WTC11 (cell line): Measurements from ENCODE around the gene STH. TPM values are rescaled to one million over a fixed set of nuclear protein-coding genes. Genes with fewer than 3 reads are reported as not detected.

Experiments used
- ATAC-seq: fragments of 200-7000 bp; cut with Tn5 transposase; 2 replicates; pipeline ENCODE4 v1.10.0; 2021; ENCODE audit warnings: mild to moderate bottlenecking, moderate library complexity
- CTCF ChIA-PET: fragments of 300-600 bp; sonication (Branson Sonifier 250); formaldehyde crosslinking; loops from one replicate; lab custom pipeline; 2021; ENCODE audit warnings: antibody characterized with exemption; lab: Charles Lee
- POLR2A ChIA-PET: fragments of 350-600 bp; sonication (Branson Sonifier 250); formaldehyde crosslinking; loops from one replicate; lab custom pipeline; 2021; ENCODE audit warnings: antibody characterized with exemption; lab: Charles Lee
- DNase-seq: peaks from one replicate; pipeline ENCODE4 v3.0.0; 2021; ENCODE audit warnings: low spot score
- H3K27ac Mint-ChIP-seq: 2 replicates; pipeline ENCODE4 v1.8.0; 2021; ENCODE audit warnings: mixed read lengths
- H3K27me3 Mint-ChIP-seq: 2 replicates; pipeline ENCODE4 v1.8.0; 2021; ENCODE audit warnings: low read depth, mild to moderate bottlenecking, moderate library complexity, mixed read lengths
- H3K36me3 Mint-ChIP-seq: 2 replicates; pipeline ENCODE4 v1.8.0; 2021; ENCODE audit warnings: mixed read lengths
- H3K4me1 Mint-ChIP-seq: 2 replicates; pipeline ENCODE4 v1.8.0; 2022; ENCODE audit warnings: mixed read lengths
- H3K4me3 Mint-ChIP-seq: 2 replicates; pipeline ENCODE4 v1.8.0; 2021; ENCODE audit warnings: mild to moderate bottlenecking, moderate library complexity, mixed read lengths
- H3K9me3 Mint-ChIP-seq: 2 replicates; pipeline ENCODE4 v1.8.0; 2021; ENCODE audit warnings: mixed read lengths
- EMX1 ChIP-seq: fragments of 250-450 bp; sonication (Bioruptor Pico); IDR thresholded peaks from 2 replicates; pipeline ENCODE4 v1.8.0; 2021; ENCODE audit warnings: mild to moderate bottlenecking
- ESRRA ChIP-seq: sonication (generic); formaldehyde crosslinking; IDR thresholded peaks from 2 replicates; pipeline ENCODE4 v1.8.1; 2022; ENCODE audit warnings: mild to moderate bottlenecking, missing genetic modification reagents, borderline replicate concordance
- FOXJ3 ChIP-seq: sonication (generic); formaldehyde crosslinking; IDR thresholded peaks from 2 replicates; pipeline ENCODE4 v1.9.0; 2021; ENCODE audit warnings: missing genetic modification reagents, mild to moderate bottlenecking, borderline replicate concordance
- GRHL2 ChIP-seq: fragments of 250-450 bp; sonication (Bioruptor Pico); IDR thresholded peaks from 2 replicates; pipeline ENCODE4 v1.8.0; 2022; ENCODE audit warnings: mild to moderate bottlenecking, moderate library complexity; ENCODE audit not compliant: insufficient replicate concordance, severe bottlenecking
- NR1H2 ChIP-seq: sonication (generic); formaldehyde crosslinking; IDR thresholded peaks from 2 replicates; pipeline ENCODE4 v1.9.0; 2021; ENCODE audit warnings: mild to moderate bottlenecking, moderate library complexity, missing genetic modification reagents
- OVOL2 ChIP-seq: fragments of 250-450 bp; sonication (Bioruptor Pico); IDR thresholded peaks from 2 replicates; pipeline ENCODE4 v1.9.0; 2021; ENCODE audit warnings: mild to moderate bottlenecking, borderline replicate concordance
- SOX15 ChIP-seq: fragments of 250-450 bp; sonication (Bioruptor Pico); IDR thresholded peaks from 2 replicates; pipeline ENCODE4 v1.9.0; 2021; ENCODE audit warnings: mild to moderate bottlenecking
- TCF7 ChIP-seq: sonication (generic); formaldehyde crosslinking; IDR thresholded peaks from 2 replicates; pipeline ENCODE4 v1.8.0; 2022; ENCODE audit warnings: mild to moderate bottlenecking, low read depth, missing genetic modification reagents, moderate library complexity
- ZNF219 ChIP-seq: sonication (generic); formaldehyde crosslinking; IDR thresholded peaks from 2 replicates; pipeline ENCODE4 v1.8.0; 2023; ENCODE audit warnings: missing genetic modification reagents, mild to moderate bottlenecking, borderline replicate concordance
- ZNF232 ChIP-seq: sonication (generic); formaldehyde crosslinking; IDR thresholded peaks from 2 replicates; pipeline ENCODE4 v1.8.0; 2022; ENCODE audit warnings: mild to moderate bottlenecking, missing genetic modification reagents
- ZNF317 ChIP-seq: sonication (generic); formaldehyde crosslinking; IDR thresholded peaks from 2 replicates; pipeline ENCODE4 v1.8.1; 2023; ENCODE audit warnings: low read depth, mild to moderate bottlenecking, moderate library complexity, missing genetic modification reagents, borderline replicate concordance
- total RNA-seq: library from RNA; stranded (reverse); gene quantifications from 3 replicates; pipeline ENCODE4 v1.2.3, GENCODE V29; 2021
- TF ChIP-seq, protein P1 (sequence below): sonication (generic); formaldehyde crosslinking; IDR thresholded peaks from 2 replicates; pipeline ENCODE4 v1.8.1; 2022; ENCODE audit warnings: low read depth, missing genetic modification reagents, borderline replicate concordance
- TF ChIP-seq, protein P2 (sequence below): sonication (generic); formaldehyde crosslinking; IDR thresholded peaks from 2 replicates; pipeline ENCODE4 v1.8.1; 2023; ENCODE audit warnings: mild to moderate bottlenecking, missing genetic modification reagents
- TF ChIP-seq, protein P3 (sequence below): sonication (generic); formaldehyde crosslinking; IDR thresholded peaks from 2 replicates; pipeline ENCODE4 v1.8.0; 2022; ENCODE audit warnings: mild to moderate bottlenecking, missing genetic modification reagents
- TF ChIP-seq, protein P4 (sequence below): fragments of 250-450 bp; sonication (Bioruptor Pico); IDR thresholded peaks from 2 replicates; pipeline ENCODE4 v1.9.0; 2021; ENCODE audit warnings: moderate library complexity, mild to moderate bottlenecking, inconsistent platforms, borderline replicate concordance
- TF ChIP-seq, protein P5 (sequence below): fragments of 250-450 bp; sonication (Bioruptor Pico); IDR thresholded peaks from 2 replicates; pipeline ENCODE4 v1.9.0; 2021; ENCODE audit warnings: mild to moderate bottlenecking
- TF ChIP-seq, protein P6 (sequence below): sonication (generic); formaldehyde crosslinking; conservative IDR thresholded peaks from 2 replicates; pipeline ENCODE4 v1.8.1; 2023; ENCODE audit warnings: mild to moderate bottlenecking, low read depth, missing genetic modification reagents, moderate library complexity
- TF ChIP-seq, protein P7 (sequence below): sonication (generic); formaldehyde crosslinking; IDR thresholded peaks from 2 replicates; pipeline ENCODE4 v1.8.0; 2022; ENCODE audit warnings: mild to moderate bottlenecking, missing genetic modification reagents
- TF ChIP-seq, protein P8 (sequence below): sonication (generic); formaldehyde crosslinking; IDR thresholded peaks from 2 replicates; pipeline ENCODE4 v1.8.1; 2022; ENCODE audit warnings: mild to moderate bottlenecking, missing genetic modification reagents, moderate library complexity, borderline replicate concordance
- TF ChIP-seq, protein P9 (sequence below): sonication (generic); formaldehyde crosslinking; IDR thresholded peaks from 2 replicates; pipeline ENCODE4 v1.8.0; 2022; ENCODE audit warnings: mild to moderate bottlenecking, missing genetic modification reagents

STH gene
- total RNA-seq, 1 experiment from 2014 or later: not detected

DNA sequence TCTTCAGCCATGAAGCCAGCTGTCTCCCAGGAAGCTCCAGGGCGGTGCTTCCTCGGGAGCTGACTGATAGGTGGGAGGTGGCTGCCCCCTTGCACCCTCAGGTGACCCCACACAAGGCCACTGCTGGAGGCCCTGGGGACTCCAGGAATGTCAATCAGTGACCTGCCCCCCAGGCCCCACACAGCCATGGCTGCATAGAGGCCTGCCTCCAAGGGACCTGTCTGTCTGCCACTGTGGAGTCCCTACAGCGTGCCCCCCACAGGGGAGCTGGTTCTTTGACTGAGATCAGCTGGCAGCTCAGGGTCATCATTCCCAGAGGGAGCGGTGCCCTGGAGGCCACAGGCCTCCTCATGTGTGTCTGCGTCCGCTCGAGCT is 14.1 kb downstream of the STH start (continued):
- TF ChIP-seq, protein P1, sequence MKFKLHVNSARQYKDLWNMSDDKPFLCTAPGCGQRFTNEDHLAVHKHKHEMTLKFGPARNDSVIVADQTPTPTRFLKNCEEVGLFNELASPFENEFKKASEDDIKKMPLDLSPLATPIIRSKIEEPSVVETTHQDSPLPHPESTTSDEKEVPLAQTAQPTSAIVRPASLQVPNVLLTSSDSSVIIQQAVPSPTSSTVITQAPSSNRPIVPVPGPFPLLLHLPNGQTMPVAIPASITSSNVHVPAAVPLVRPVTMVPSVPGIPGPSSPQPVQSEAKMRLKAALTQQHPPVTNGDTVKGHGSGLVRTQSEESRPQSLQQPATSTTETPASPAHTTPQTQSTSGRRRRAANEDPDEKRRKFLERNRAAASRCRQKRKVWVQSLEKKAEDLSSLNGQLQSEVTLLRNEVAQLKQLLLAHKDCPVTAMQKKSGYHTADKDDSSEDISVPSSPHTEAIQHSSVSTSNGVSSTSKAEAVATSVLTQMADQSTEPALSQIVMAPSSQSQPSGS (CRISPR knock-in tag): no peak
- TF ChIP-seq, protein P2, sequence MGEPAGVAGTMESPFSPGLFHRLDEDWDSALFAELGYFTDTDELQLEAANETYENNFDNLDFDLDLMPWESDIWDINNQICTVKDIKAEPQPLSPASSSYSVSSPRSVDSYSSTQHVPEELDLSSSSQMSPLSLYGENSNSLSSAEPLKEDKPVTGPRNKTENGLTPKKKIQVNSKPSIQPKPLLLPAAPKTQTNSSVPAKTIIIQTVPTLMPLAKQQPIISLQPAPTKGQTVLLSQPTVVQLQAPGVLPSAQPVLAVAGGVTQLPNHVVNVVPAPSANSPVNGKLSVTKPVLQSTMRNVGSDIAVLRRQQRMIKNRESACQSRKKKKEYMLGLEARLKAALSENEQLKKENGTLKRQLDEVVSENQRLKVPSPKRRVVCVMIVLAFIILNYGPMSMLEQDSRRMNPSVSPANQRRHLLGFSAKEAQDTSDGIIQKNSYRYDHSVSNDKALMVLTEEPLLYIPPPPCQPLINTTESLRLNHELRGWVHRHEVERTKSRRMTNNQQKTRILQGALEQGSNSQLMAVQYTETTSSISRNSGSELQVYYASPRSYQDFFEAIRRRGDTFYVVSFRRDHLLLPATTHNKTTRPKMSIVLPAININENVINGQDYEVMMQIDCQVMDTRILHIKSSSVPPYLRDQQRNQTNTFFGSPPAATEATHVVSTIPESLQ (CRISPR knock-in tag): no peak
- TF ChIP-seq OVOL2 (no peak), EMX1 (CRISPR knock-in tag) (no peak), GRHL2 (no peak), NR1H2 (CRISPR knock-in tag) (no peak)
- TF ChIP-seq, protein P3, sequence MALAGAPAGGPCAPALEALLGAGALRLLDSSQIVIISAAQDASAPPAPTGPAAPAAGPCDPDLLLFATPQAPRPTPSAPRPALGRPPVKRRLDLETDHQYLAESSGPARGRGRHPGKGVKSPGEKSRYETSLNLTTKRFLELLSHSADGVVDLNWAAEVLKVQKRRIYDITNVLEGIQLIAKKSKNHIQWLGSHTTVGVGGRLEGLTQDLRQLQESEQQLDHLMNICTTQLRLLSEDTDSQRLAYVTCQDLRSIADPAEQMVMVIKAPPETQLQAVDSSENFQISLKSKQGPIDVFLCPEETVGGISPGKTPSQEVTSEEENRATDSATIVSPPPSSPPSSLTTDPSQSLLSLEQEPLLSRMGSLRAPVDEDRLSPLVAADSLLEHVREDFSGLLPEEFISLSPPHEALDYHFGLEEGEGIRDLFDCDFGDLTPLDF (CRISPR knock-in tag): no peak
- TF ChIP-seq, protein P4, sequence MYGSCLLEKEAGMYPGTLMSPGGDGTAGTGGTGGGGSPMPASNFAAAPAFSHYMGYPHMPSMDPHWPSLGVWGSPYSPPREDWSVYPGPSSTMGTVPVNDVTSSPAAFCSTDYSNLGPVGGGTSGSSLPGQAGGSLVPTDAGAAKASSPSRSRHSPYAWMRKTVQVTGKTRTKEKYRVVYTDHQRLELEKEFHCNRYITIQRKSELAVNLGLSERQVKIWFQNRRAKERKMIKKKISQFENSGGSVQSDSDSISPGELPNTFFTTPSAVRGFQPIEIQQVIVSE (CRISPR knock-in tag): no peak

DNA sequence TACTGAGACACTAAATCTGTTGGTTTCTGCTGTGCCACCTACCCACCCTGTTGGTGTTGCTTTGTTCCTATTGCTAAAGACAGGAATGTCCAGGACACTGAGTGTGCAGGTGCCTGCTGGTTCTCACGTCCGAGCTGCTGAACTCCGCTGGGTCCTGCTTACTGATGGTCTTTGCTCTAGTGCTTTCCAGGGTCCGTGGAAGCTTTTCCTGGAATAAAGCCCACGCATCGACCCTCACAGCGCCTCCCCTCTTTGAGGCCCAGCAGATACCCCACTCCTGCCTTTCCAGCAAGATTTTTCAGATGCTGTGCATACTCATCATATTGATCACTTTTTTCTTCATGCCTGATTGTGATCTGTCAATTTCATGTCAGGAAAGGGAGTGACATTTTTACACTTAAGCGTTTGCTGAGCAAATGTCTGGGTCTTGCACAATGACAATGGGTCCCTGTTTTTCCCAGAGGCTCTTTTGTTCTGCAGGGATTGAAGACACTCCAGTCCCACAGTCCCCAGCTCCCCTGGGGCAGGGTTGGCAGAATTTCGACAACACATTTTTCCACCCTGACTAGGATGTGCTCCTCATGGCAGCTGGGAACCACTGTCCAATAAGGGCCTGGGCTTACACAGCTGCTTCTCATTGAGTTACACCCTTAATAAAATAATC is 14.6 kb downstream of the STH start:
- H3K36me3 Mint-ChIP-seq: no peaks in the 10 kb centered on the region
- ChIA-PET CTCF (interaction anchor here (1.0 to 2.1 kb wide), 3 partner anchors 10 to 42 kb away, joined by 4 to 8 read pairs (median 5); no protein-coding TSS in a partner anchor), POLR2A (no interaction called here)
- no peaks in the 10 kb centered on the region for H3K27me3 Mint-ChIP-seq
- no peak overlapping the region for H3K4me3 Mint-ChIP-seq
- no peaks in the 10 kb centered on the region for H3K4me1 Mint-ChIP-seq
- H3K27ac Mint-ChIP-seq: no peak overlapping the region
- ATAC-seq (no peak), DNase-seq (no peak)
- no peaks in the 10 kb centered on the region for H3K9me3 Mint-ChIP-seq
- TF ChIP-seq SOX15 (CRISPR knock-in tag) (no peak), ZNF232 (CRISPR knock-in tag) (no peak), NR1H2 (CRISPR knock-in tag) (no peak), FOXJ3 (CRISPR knock-in tag) (no peak), ESRRA (CRISPR knock-in tag) (no peak), ZNF219 (CRISPR knock-in tag) (no peak), ZNF317 (CRISPR knock-in tag) (no peak), TCF7 (CRISPR knock-in tag) (no peak)
- TF ChIP-seq, protein P5, sequence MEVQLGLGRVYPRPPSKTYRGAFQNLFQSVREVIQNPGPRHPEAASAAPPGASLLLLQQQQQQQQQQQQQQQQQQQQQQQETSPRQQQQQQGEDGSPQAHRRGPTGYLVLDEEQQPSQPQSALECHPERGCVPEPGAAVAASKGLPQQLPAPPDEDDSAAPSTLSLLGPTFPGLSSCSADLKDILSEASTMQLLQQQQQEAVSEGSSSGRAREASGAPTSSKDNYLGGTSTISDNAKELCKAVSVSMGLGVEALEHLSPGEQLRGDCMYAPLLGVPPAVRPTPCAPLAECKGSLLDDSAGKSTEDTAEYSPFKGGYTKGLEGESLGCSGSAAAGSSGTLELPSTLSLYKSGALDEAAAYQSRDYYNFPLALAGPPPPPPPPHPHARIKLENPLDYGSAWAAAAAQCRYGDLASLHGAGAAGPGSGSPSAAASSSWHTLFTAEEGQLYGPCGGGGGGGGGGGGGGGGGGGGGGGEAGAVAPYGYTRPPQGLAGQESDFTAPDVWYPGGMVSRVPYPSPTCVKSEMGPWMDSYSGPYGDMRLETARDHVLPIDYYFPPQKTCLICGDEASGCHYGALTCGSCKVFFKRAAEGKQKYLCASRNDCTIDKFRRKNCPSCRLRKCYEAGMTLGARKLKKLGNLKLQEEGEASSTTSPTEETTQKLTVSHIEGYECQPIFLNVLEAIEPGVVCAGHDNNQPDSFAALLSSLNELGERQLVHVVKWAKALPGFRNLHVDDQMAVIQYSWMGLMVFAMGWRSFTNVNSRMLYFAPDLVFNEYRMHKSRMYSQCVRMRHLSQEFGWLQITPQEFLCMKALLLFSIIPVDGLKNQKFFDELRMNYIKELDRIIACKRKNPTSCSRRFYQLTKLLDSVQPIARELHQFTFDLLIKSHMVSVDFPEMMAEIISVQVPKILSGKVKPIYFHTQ (CRISPR knock-in tag): no peak
- TF ChIP-seq, protein P6, sequence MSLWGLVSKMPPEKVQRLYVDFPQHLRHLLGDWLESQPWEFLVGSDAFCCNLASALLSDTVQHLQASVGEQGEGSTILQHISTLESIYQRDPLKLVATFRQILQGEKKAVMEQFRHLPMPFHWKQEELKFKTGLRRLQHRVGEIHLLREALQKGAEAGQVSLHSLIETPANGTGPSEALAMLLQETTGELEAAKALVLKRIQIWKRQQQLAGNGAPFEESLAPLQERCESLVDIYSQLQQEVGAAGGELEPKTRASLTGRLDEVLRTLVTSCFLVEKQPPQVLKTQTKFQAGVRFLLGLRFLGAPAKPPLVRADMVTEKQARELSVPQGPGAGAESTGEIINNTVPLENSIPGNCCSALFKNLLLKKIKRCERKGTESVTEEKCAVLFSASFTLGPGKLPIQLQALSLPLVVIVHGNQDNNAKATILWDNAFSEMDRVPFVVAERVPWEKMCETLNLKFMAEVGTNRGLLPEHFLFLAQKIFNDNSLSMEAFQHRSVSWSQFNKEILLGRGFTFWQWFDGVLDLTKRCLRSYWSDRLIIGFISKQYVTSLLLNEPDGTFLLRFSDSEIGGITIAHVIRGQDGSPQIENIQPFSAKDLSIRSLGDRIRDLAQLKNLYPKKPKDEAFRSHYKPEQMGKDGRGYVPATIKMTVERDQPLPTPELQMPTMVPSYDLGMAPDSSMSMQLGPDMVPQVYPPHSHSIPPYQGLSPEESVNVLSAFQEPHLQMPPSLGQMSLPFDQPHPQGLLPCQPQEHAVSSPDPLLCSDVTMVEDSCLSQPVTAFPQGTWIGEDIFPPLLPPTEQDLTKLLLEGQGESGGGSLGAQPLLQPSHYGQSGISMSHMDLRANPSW: no peak
- TF ChIP-seq, protein P7, sequence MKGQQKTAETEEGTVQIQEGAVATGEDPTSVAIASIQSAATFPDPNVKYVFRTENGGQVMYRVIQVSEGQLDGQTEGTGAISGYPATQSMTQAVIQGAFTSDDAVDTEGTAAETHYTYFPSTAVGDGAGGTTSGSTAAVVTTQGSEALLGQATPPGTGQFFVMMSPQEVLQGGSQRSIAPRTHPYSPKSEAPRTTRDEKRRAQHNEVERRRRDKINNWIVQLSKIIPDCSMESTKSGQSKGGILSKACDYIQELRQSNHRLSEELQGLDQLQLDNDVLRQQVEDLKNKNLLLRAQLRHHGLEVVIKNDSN (CRISPR knock-in tag): no peak
- TF ChIP-seq, protein P8, sequence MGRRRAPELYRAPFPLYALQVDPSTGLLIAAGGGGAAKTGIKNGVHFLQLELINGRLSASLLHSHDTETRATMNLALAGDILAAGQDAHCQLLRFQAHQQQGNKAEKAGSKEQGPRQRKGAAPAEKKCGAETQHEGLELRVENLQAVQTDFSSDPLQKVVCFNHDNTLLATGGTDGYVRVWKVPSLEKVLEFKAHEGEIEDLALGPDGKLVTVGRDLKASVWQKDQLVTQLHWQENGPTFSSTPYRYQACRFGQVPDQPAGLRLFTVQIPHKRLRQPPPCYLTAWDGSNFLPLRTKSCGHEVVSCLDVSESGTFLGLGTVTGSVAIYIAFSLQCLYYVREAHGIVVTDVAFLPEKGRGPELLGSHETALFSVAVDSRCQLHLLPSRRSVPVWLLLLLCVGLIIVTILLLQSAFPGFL (CRISPR knock-in tag): no peak
- TF ChIP-seq, protein P9, sequence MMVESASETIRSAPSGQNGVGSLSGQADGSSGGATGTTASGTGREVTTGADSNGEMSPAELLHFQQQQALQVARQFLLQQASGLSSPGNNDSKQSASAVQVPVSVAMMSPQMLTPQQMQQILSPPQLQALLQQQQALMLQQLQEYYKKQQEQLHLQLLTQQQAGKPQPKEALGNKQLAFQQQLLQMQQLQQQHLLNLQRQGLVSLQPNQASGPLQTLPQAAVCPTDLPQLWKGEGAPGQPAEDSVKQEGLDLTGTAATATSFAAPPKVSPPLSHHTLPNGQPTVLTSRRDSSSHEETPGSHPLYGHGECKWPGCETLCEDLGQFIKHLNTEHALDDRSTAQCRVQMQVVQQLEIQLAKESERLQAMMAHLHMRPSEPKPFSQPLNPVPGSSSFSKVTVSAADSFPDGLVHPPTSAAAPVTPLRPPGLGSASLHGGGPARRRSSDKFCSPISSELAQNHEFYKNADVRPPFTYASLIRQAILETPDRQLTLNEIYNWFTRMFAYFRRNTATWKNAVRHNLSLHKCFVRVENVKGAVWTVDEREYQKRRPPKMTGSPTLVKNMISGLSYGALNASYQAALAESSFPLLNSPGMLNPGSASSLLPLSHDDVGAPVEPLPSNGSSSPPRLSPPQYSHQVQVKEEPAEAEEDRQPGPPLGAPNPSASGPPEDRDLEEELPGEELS (CRISPR knock-in tag): no peak
